ENCODE data around the gene UBE2J2.

- no peak for TF ChIP-seq CTCF (IDR thresholded peaks at IDR 0.05)
- TF ChIP-seq POLR2A (IDR thresholded peaks at IDR 0.05) = no peak
Measured at GRCh38 chr1:1253972-1254666, 19.5 kb downstream of the UBE2J2 start.

All from body of pancreas (tissue), 4 donors.